ENCODE measurements around the gene EXOC3L4.

GRCh38 chr14:103107941-103108748, 13.6 kb downstream of the EXOC3L4 start:
- no peak for TF ChIP-seq CTCF (optimal IDR thresholded peaks at IDR 0.05 in 1 of 3, IDR thresholded peaks at IDR 0.05 in 1 of 3, conservative IDR thresholded peaks at IDR 0.05 in 1 of 3; ENCODE audit: extremely low read depth in 1 of 3, insufficient read depth in 2 of 3, low read length in 3 of 3)
- TF ChIP-seq EZH2 (IDR thresholded peaks at IDR 0.05; ENCODE audit: low read length), result no peak
